ENCODE results near the gene SOX8.

The SOX8 gene

GRCh38 chr16:1027501-1027815 is 45.9 kb downstream of the SOX8 start:
- DNase-seq: no peak

- DNase-seq: no peak
Measured at GRCh38 chr16:1028056-1028455, 46.5 kb downstream of the SOX8 start.

- no peak for DNase-seq
Measured at GRCh38 chr16:1028524-1029258, 47.1 kb downstream of the SOX8 start.

- DNase-seq: no peak
Measured at GRCh38 chr16:1029259-1029545, 47.6 kb downstream of the SOX8 start.

GRCh38 chr16:1030473-1030901 is 48.9 kb downstream of the SOX8 start:
- no peak for DNase-seq

- no peak for DNase-seq
Measured at GRCh38 chr16:1031666-1032065, 50.1 kb downstream of the SOX8 start.

- DNase-seq: no peak
Measured at GRCh38 chr16:1032607-1033006, 51.0 kb downstream of the SOX8 start.

GRCh38 chr16:1033128-1033679 is 51.6 kb downstream of the SOX8 start:
- DNase-seq: no peak

- no peak for DNase-seq
Measured at GRCh38 chr16:1034230-1035065, 52.9 kb downstream of the SOX8 start.

- no peak for DNase-seq
Measured at GRCh38 chr16:1035066-1035415, 53.5 kb downstream of the SOX8 start.

- no peak for DNase-seq
Measured at GRCh38 chr16:1036166-1036565, 54.6 kb downstream of the SOX8 start.
